Measurements from ENCODE around the gene SLC6A19. TPM values are rescaled to one million over a fixed set of nuclear protein-coding genes. Genes with fewer than 3 reads are reported as not detected.

SLC6A19 gene
- polyA plus RNA-seq, 3 donors: not detected

- Mint-ChIP-seq H3K27ac (no peak overlapping the region), H3K36me3 (no peaks in the 10 kb centered on the region), H3K4me3 (no peak overlapping the region), H3K9me3 (peaks cover 10 to 26% (median 15%) of the 10 kb centered on the region in 7 donors), H3K27me3 (ENCODE audit: low read depth in 3 of 3) (peaks cover 1 to 6% (median 2%) of the 10 kb centered on the region in 3 donors), H3K4me1 (no peaks in the 10 kb centered on the region)
- Histone ChIP-seq H3K4me3 (replicated peaks in 1 of 3; ENCODE audit: low read depth in 2 of 3, low read length in 3 of 3) (no peak overlapping the region), H3K9ac (ENCODE audit: insufficient read depth, low read length, poor library complexity, severe bottlenecking) (no peak overlapping the region), H3K4me1 (ENCODE audit: control insufficient read depth in 1 of 2, insufficient read depth in 2 of 2, low read length in 2 of 2) (no peaks in the 10 kb centered on the region), H3K27me3 (ENCODE audit: control insufficient read depth in 2 of 2, insufficient read depth in 2 of 2, low read length in 2 of 2) (no peaks in the 10 kb centered on the region), H3K9me3 (replicated peaks in 1 of 2; ENCODE audit: control insufficient read depth in 1 of 2, insufficient read depth in 1 of 2, low read length in 2 of 2) (peaks cover 15 to 16% of the 10 kb centered on the region in 2 donors), H4K20me1 (ENCODE audit: insufficient read depth, low read length) (no peaks in the 10 kb centered on the region), H3K36me3 (replicated peaks in 1 of 2; ENCODE audit: control insufficient read depth in 1 of 2, insufficient read depth in 2 of 2, low read length in 2 of 2) (no peaks in the 10 kb centered on the region), H3K4me2 (replicated peaks; ENCODE audit: extremely low read depth, low read length, poor library complexity, severe bottlenecking) (no peak overlapping the region), H3K79me2 (ENCODE audit: insufficient read depth, low read length) (no peaks in the 10 kb centered on the region), H3K27ac (ENCODE audit: low read depth in 1 of 2, low read length in 2 of 2) (no peak overlapping the region), H2AFZ (ENCODE audit: insufficient read depth, low read depth, low read length, poor library complexity, severe bottlenecking) (no peak overlapping the region)
- no peak for DNase-seq
- WGBS (ENCODE audit: insufficient coverage): 74% methylated on average over 17 of the region's 22 CpGs
- intact Hi-C loops (cut with micrococcal nuclease): no loop called here
- no peak for TF ChIP-seq CTCF (IDR thresholded peaks at IDR 0.05)
Observed at GRCh38 chr5:1239505-1240251, 38.3 kb downstream of the SLC6A19 start.

DNA sequence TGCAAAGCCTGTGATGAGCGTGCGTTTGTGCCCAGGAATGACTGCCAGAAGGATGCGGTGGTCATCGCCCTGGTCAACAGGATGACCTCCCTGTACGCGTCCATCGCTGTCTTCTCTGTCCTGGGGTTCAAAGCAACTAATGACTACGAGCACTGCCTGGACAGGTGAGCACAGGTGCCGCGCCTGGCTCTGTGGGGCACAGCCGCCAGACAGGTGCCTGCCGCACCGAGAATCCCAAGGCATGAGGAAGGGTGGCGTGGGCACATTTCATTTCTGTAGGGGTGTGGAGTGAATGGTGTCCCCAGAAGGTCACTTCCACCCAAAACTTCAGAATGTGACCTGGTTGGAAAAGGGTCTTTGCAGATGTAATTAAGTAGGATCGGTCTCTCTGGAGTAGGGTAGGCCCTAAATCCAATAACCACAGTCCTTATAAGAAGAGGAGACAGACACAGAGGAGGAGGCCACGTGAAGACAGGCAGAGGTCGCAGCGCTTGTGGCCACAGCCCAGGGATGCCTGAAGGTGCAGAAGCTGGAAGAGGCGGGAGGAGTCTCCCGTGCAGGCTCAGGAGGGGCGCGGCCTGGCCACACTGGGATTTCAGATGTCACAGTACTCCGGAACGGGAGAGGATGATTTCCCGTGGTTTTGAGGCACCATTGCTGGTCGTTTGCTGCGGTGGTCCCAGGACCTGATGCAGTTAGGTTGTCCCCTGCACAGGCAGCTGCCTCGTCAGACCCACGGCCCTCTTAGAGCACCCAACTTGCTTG, 39.3 kb downstream of the SLC6A19 start:
- no peak overlapping the region for H3K27ac Mint-ChIP-seq
- H3K4me1 Mint-ChIP-seq: no peaks in the 10 kb centered on the region
- H3K4me3 ChIP-seq (replicated peaks in 1 of 3; ENCODE audit: low read depth in 2 of 3, low read length in 3 of 3): no peak overlapping the region
- peaks cover 5 to 16% (median 8%) of the 10 kb centered on the region in 7 donors for H3K9me3 Mint-ChIP-seq
- peaks cover 0 to 2% of the 10 kb centered on the region in 2 donors for H3K27me3 ChIP-seq (ENCODE audit: control insufficient read depth in 2 of 2, insufficient read depth in 2 of 2, low read length in 2 of 2)
- no peak overlapping the region for H3K4me3 Mint-ChIP-seq
- no peak overlapping the region for H3K27ac ChIP-seq (ENCODE audit: low read depth in 1 of 2, low read length in 2 of 2)
- H3K36me3 ChIP-seq (replicated peaks in 1 of 2; ENCODE audit: control insufficient read depth in 1 of 2, insufficient read depth in 2 of 2, low read length in 2 of 2): no peaks in the 10 kb centered on the region
- H3K4me2 ChIP-seq (replicated peaks; ENCODE audit: extremely low read depth, low read length, poor library complexity, severe bottlenecking): no peak overlapping the region
- H4K20me1 ChIP-seq (ENCODE audit: insufficient read depth, low read length): no peaks in the 10 kb centered on the region
- 94% methylated on average over 22 of the region's 29 CpGs for WGBS (ENCODE audit: insufficient coverage)
- no peak for DNase-seq
- no peaks in the 10 kb centered on the region for H3K79me2 ChIP-seq (ENCODE audit: insufficient read depth, low read length)
- no peaks in the 10 kb centered on the region for H3K4me1 ChIP-seq (ENCODE audit: control insufficient read depth in 1 of 2, insufficient read depth in 2 of 2, low read length in 2 of 2)
- no peak for TF ChIP-seq CTCF (IDR thresholded peaks at IDR 0.05)
- intact Hi-C loops (cut with micrococcal nuclease): no loop called here
- H2AFZ ChIP-seq (ENCODE audit: insufficient read depth, low read depth, low read length, poor library complexity, severe bottlenecking): no peak overlapping the region
- H3K9ac ChIP-seq (ENCODE audit: insufficient read depth, low read length, poor library complexity, severe bottlenecking): no peak overlapping the region
- no peaks in the 10 kb centered on the region for H3K36me3 Mint-ChIP-seq
- peaks cover 6 to 10% of the 10 kb centered on the region in 2 donors for H3K9me3 ChIP-seq (replicated peaks in 1 of 2; ENCODE audit: control insufficient read depth in 1 of 2, insufficient read depth in 1 of 2, low read length in 2 of 2)
- H3K27me3 Mint-ChIP-seq (ENCODE audit: low read depth in 3 of 3): peaks cover 2 to 10% (median 8%) of the 10 kb centered on the region in 3 donors

Data from CD14-positive monocyte (primary cell).